HepG2 (cell line): ENCODE measurements around the gene NOX3. TPM values are rescaled to one million over a fixed set of nuclear protein-coding genes. Genes with fewer than 3 reads are reported as not detected.

Experiments used
- CBFB ChIP-seq: sonication (generic); formaldehyde crosslinking; IDR thresholded peaks from 2 replicates; pipeline ENCODE4 v1.4.0; 2020; ENCODE audit warnings: missing genetic modification reagents
- FOSL2 ChIP-seq: sonication (generic); formaldehyde crosslinking; IDR thresholded peaks from 2 replicates; pipeline ENCODE4 v1.4.0; 2020; ENCODE audit warnings: missing genetic modification reagents
- FOXO1 ChIP-seq: sonication (generic); formaldehyde crosslinking; IDR thresholded peaks from 2 replicates; pipeline ENCODE4 v1.4.0; 2020; ENCODE audit warnings: missing genetic modification reagents
- HNF1B ChIP-seq: sonication (generic); formaldehyde crosslinking; IDR thresholded peaks from 2 replicates; pipeline ENCODE4 v1.5.1; 2020; ENCODE audit warnings: mild to moderate bottlenecking, moderate library complexity, missing genetic modification reagents
- POGK ChIP-seq: sonication (generic); formaldehyde crosslinking; conservative IDR thresholded peaks from 2 replicates; pipeline ENCODE4 v1.8.0; 2022; ENCODE audit warnings: mild to moderate bottlenecking, moderate library complexity, missing genetic modification reagents
- PPARG ChIP-seq: conservative IDR thresholded peaks from 2 replicates; pipeline ENCODE4 v1.6.1; 2016; ENCODE audit warnings: missing biosample characterization, missing genetic modification reagents
- SALL1 ChIP-seq: sonication (generic); formaldehyde crosslinking; IDR thresholded peaks from 2 replicates; pipeline ENCODE4 v1.8.0; 2022; ENCODE audit warnings: mild to moderate bottlenecking, missing genetic modification reagents
- SMAD3 ChIP-seq: sonication (generic); formaldehyde crosslinking; IDR thresholded peaks from 2 replicates; pipeline ENCODE4 v1.4.0; 2020; ENCODE audit warnings: missing genetic modification reagents
- TEAD3 ChIP-seq: optimal IDR thresholded peaks from 2 replicates; pipeline ENCODE3; 2016; ENCODE audit warnings: borderline replicate concordance
- TFDP1 ChIP-seq: IDR thresholded peaks from 2 replicates; pipeline ENCODE4 v1.6.1; 2016; ENCODE audit warnings: missing compliant biosample characterization, missing genetic modification reagents, borderline replicate concordance
- ZBTB43 ChIP-seq: sonication (generic); formaldehyde crosslinking; conservative IDR thresholded peaks from 2 replicates; pipeline ENCODE4 v1.4.0; 2020; ENCODE audit warnings: missing genetic modification reagents
- ZFP90 ChIP-seq: sonication (generic); formaldehyde crosslinking; IDR thresholded peaks from 2 replicates; pipeline ENCODE4 v1.8.0; 2022; ENCODE audit warnings: missing genetic modification reagents, mild to moderate bottlenecking, inconsistent platforms, borderline replicate concordance
- ZKSCAN1 ChIP-seq: fragments of 150-350 bp; IDR thresholded peaks from 2 replicates; pipeline ENCODE4 v1.6.1; 2014; ENCODE audit warnings: low read length
- ZNF230 ChIP-seq: sonication (generic); formaldehyde crosslinking; IDR thresholded peaks from 2 replicates; pipeline ENCODE4 v1.4.0; 2020; ENCODE audit warnings: mild to moderate bottlenecking, missing genetic modification reagents
- ZNF510 ChIP-seq: sonication (generic); formaldehyde crosslinking; IDR thresholded peaks from 2 replicates; pipeline ENCODE4 v1.4.0; 2020; ENCODE audit warnings: low read depth, mild to moderate bottlenecking, missing genetic modification reagents
- ZNF646 ChIP-seq: sonication (generic); formaldehyde crosslinking; IDR thresholded peaks from 2 replicates; pipeline ENCODE4 v1.9.0; 2021; ENCODE audit warnings: mild to moderate bottlenecking, missing genetic modification reagents
- polyA plus RNA-seq, 8 experiments: library from polyadenylated mRNA; depleted of rRNA in 3 of 8; stranded (reverse) in 7 of 8; unstranded in 1 of 8; fragments of >200 nt; fragmentation: Illumina TruSeq in 4 of 8; extraction: Trizol in 4 of 8; gene quantifications; 2 replicates each; pipeline versions ENCODE4 v1.2.1 to v1.2.3, GENCODE V29; 2011 to 2016; ENCODE audit warnings: low read depth in 4 of 8, missing spikeins in 1 of 8, mixed read lengths in 1 of 8; ENCODE audit not compliant: insufficient read depth in 1 of 8
- total RNA-seq, 5 experiments: library from RNA; depleted of rRNA; stranded (reverse); fragments of >200 nt; fragmentation: Illumina TruSeq; extraction: Trizol; gene quantifications; 2 replicates each; pipeline ENCODE4 v1.2.3, GENCODE V29; 2016; ENCODE audit warnings: low read depth in 1 of 5

The NOX3 gene
- total and polyA plus RNA-seq, 2 of the 13 experiments (the other 11 are each of a cell fraction or from before 2014, with no cell fraction given) = 0.09 to 0.18 TPM

GRCh38 chr6:155495011-155495768 is 39.6 kb upstream of the NOX3 start (continued):
- TF ChIP-seq HNF1B (peak; percentile 78), PPARG (peak; percentile 74), TFDP1 (CRISPR knock-in tag) (no peak; the same call in 1 of the 2 replicates), SALL1 (CRISPR knock-in tag) (peak; percentile 89), FOSL2 (CRISPR knock-in tag) (peak; percentile 76; the same call in 1 of the 2 replicates), ZNF230 (CRISPR knock-in tag) (0 out of 2 replicates have a peak, but pooled peaks have one; percentile 47), POGK (no peak; the same call in 1 of the 2 replicates), ZNF510 (CRISPR knock-in tag) (0 out of 2 replicates have a peak, but pooled peaks have one; percentile 24), ZKSCAN1 (no peak), CBFB (0 out of 2 replicates have a peak, but pooled peaks have one; percentile 20), FOXO1 (CRISPR knock-in tag) (peak; percentile 23; the same call in 1 of the 2 replicates), TEAD3 (CRISPR knock-in tag) (peak; percentile 57), ZBTB43 (CRISPR knock-in tag) (peak; percentile 65; the same call in 1 of the 2 replicates), SMAD3 (peak; percentile 44; the same call in 1 of the 2 replicates), ZNF646 (CRISPR knock-in tag) (no peak), ZFP90 (CRISPR knock-in tag) (peak; percentile 65)
